BLaER1 treated with 17β-estradiol and CSF1 and Interleukin-3, amounts not matched to agents 10 nM and 100 nM (cell line): ENCODE results near the gene TM9SF4.

Experiments used
- H3K27ac ChIP-seq, 11 experiments: shearing (Covaris generic); formaldehyde crosslinking; 2 replicates each; pipeline ENCODE4 v1.8.1; 2022
- H3K27me3 ChIP-seq, 11 experiments: shearing (Covaris generic); formaldehyde crosslinking; 2 replicates each; pipeline ENCODE4 v1.8.1; 2022
- H3K36me3 ChIP-seq, 11 experiments: shearing (Covaris generic); formaldehyde crosslinking; 2 replicates each; pipeline ENCODE4 v1.8.1; 2022
- H3K4me1 ChIP-seq, 10 experiments: shearing (Covaris generic); formaldehyde crosslinking; 2 replicates each; pipeline ENCODE4 v1.8.1; 2022
- H3K4me2 ChIP-seq, 11 experiments: shearing (Covaris generic); formaldehyde crosslinking; 2 replicates each; pipeline ENCODE4 v1.8.1; 2022
- H3K4me3 ChIP-seq, 10 experiments: shearing (Covaris generic); formaldehyde crosslinking; 2 replicates each; pipeline ENCODE4 v1.8.1; 2022
- H3K9ac ChIP-seq, 11 experiments: shearing (Covaris generic); formaldehyde crosslinking; 2 replicates each; pipeline ENCODE4 v1.8.1; 2022
- H3K9me3 ChIP-seq, 11 experiments: shearing (Covaris generic); formaldehyde crosslinking; replicated peaks in 1 of 11; 2 replicates each; pipeline ENCODE4 v1.8.1; 2022
- H4K20me1 ChIP-seq, 11 experiments: shearing (Covaris generic); formaldehyde crosslinking; 2 replicates each; pipeline ENCODE4 v1.8.1; 2022
- Cebpa-rat ChIP-seq, 11 experiments: shearing (Covaris generic); IDR thresholded peaks; 2 replicates each; pipeline ENCODE4 v1.8.1; 2022

TM9SF4 gene

GRCh38 chr20:32134026-32134425, 24.5 kb downstream of the TM9SF4 start:
- Histone ChIP-seq H3K4me3 (no peak overlapping the region), H3K9ac (no peak overlapping the region), H3K27me3 (no peaks in the 10 kb centered on the region), H4K20me1 (peaks cover 59 to 99% (median 92%) of the 10 kb centered on the region in 11 experiments), H3K4me1 (peaks cover 0 to 22% (median 8%) of the 10 kb centered on the region in 10 experiments; a peak in 17 of 20 replicates), H3K9me3 (no peaks in the 10 kb centered on the region), H3K36me3 (peaks cover 76 to 100% (median 91%) of the 10 kb centered on the region in 11 experiments), H3K27ac (no peak overlapping the region), H3K4me2 (no peak overlapping the region)
- no peak for TF ChIP-seq Cebpa-rat (IDR thresholded peaks at IDR 0.05)

GRCh38 chr20:32135983-32136515, 26.5 kb downstream of the TM9SF4 start:
- Histone ChIP-seq H3K27ac (no peak overlapping the region), H3K4me3 (no peak overlapping the region), H3K36me3 (peaks cover 89 to 100% (median 96%) of the 10 kb centered on the region in 11 experiments), H3K9ac (no peak overlapping the region), H3K4me1 (peaks cover 0 to 25% (median 16%) of the 10 kb centered on the region in 10 experiments; a peak in 14 of 20 replicates), H3K4me2 (no peak overlapping the region), H3K27me3 (no peaks in the 10 kb centered on the region), H4K20me1 (peaks cover 58 to 99% (median 90%) of the 10 kb centered on the region in 11 experiments), H3K9me3 (no peaks in the 10 kb centered on the region)
- TF ChIP-seq Cebpa-rat (IDR thresholded peaks at IDR 0.05): no peak

- Histone ChIP-seq H3K9ac (no peak overlapping the region), H3K27me3 (no peaks in the 10 kb centered on the region), H4K20me1 (peaks cover 31 to 88% (median 69%) of the 10 kb centered on the region in 11 experiments; a peak in 21 of 22 replicates), H3K36me3 (peaks cover 93 to 100% (median 98%) of the 10 kb centered on the region in 11 experiments), H3K27ac (no peak overlapping the region), H3K4me3 (no peak overlapping the region), H3K4me1 (peaks cover 0 to 25% (median 16%) of the 10 kb centered on the region in 10 experiments; a peak in 14 of 20 replicates), H3K9me3 (no peaks in the 10 kb centered on the region), H3K4me2 (peak overlapping the region in 5 of 11 experiments; percentile 4 to 18 (median 12); a peak in 1 of 22 replicates)
- no peak for TF ChIP-seq Cebpa-rat (IDR thresholded peaks at IDR 0.05)
Observed at GRCh38 chr20:32138921-32139320, 29.4 kb downstream of the TM9SF4 start.

- H3K36me3 ChIP-seq: peaks cover 99 to 100% (median 99%) of the 10 kb centered on the region in 11 experiments
- H4K20me1 ChIP-seq: peaks cover 29 to 88% (median 60%) of the 10 kb centered on the region in 11 experiments; a peak in 20 of 22 replicates
- no peaks in the 10 kb centered on the region for H3K27me3 ChIP-seq
- no peak overlapping the region for H3K9ac ChIP-seq
- H3K4me2 ChIP-seq: no peak overlapping the region
- H3K4me3 ChIP-seq: no peak overlapping the region
- H3K4me1 ChIP-seq: peaks cover 0 to 25% (median 16%) of the 10 kb centered on the region in 10 experiments; a peak in 14 of 20 replicates
- H3K27ac ChIP-seq: no peak overlapping the region
- no peak for TF ChIP-seq Cebpa-rat (IDR thresholded peaks at IDR 0.05)
- no peaks in the 10 kb centered on the region for H3K9me3 ChIP-seq
Observed at GRCh38 chr20:32139947-32140346, 30.4 kb downstream of the TM9SF4 start.

GRCh38 chr20:32140603-32141002, 31.1 kb downstream of the TM9SF4 start:
- H3K36me3 ChIP-seq: peaks cover 99 to 100% (median 100%) of the 10 kb centered on the region in 11 experiments

GRCh38 chr20:32141465-32141980, 32.0 kb downstream of the TM9SF4 start:
- peaks cover 0 to 25% (median 16%) of the 10 kb centered on the region in 10 experiments; a peak in 14 of 20 replicates for H3K4me1 ChIP-seq
- no peak overlapping the region for H3K27ac ChIP-seq
- H3K36me3 ChIP-seq: peaks cover 99 to 100% (median 100%) of the 10 kb centered on the region in 11 experiments
- H3K9ac ChIP-seq: no peak overlapping the region
- no peaks in the 10 kb centered on the region for H3K27me3 ChIP-seq
- no peak for TF ChIP-seq Cebpa-rat (IDR thresholded peaks at IDR 0.05)
- H3K9me3 ChIP-seq: no peaks in the 10 kb centered on the region
- peaks cover 14 to 86% (median 45%) of the 10 kb centered on the region in 11 experiments; a peak in 18 of 22 replicates for H4K20me1 ChIP-seq
- H3K4me2 ChIP-seq: no peak overlapping the region
- no peak overlapping the region for H3K4me3 ChIP-seq

More at GRCh38 chr20:32140603-32141002, 31.1 kb downstream of the TM9SF4 start:
- Histone ChIP-seq H3K4me1 (peaks cover 0 to 25% (median 16%) of the 10 kb centered on the region in 10 experiments; a peak in 14 of 20 replicates), H3K27me3 (no peaks in the 10 kb centered on the region), H3K4me3 (no peak overlapping the region), H3K4me2 (no peak overlapping the region), H3K9ac (no peak overlapping the region), H3K9me3 (no peaks in the 10 kb centered on the region), H4K20me1 (peaks cover 23 to 86% (median 54%) of the 10 kb centered on the region in 11 experiments; a peak in 19 of 22 replicates), H3K27ac (no peak overlapping the region)
- no peak for TF ChIP-seq Cebpa-rat (IDR thresholded peaks at IDR 0.05)

GRCh38 chr20:32142088-32142487, 32.6 kb downstream of the TM9SF4 start:
- H3K27ac ChIP-seq: no peak overlapping the region
- H3K9ac ChIP-seq: no peak overlapping the region
- H3K9me3 ChIP-seq: no peaks in the 10 kb centered on the region
- H3K27me3 ChIP-seq: no peaks in the 10 kb centered on the region
- H3K36me3 ChIP-seq: peaks cover 99 to 100% (median 100%) of the 10 kb centered on the region in 11 experiments
- no peak overlapping the region for H3K4me3 ChIP-seq
- H3K4me2 ChIP-seq: no peak overlapping the region
- no peak for TF ChIP-seq Cebpa-rat (IDR thresholded peaks at IDR 0.05)
- H3K4me1 ChIP-seq: peaks cover 0 to 25% (median 16%) of the 10 kb centered on the region in 10 experiments; a peak in 14 of 20 replicates
- H4K20me1 ChIP-seq: peaks cover 14 to 82% (median 39%) of the 10 kb centered on the region in 11 experiments; a peak in 18 of 22 replicates

- Histone ChIP-seq H3K4me2 (no peak overlapping the region), H3K27ac (no peak overlapping the region), H3K9me3 (no peaks in the 10 kb centered on the region), H3K36me3 (peaks cover 99 to 100% (median 100%) of the 10 kb centered on the region in 11 experiments), H4K20me1 (peaks cover 14 to 73% (median 34%) of the 10 kb centered on the region in 11 experiments; a peak in 18 of 22 replicates), H3K4me3 (no peak overlapping the region), H3K9ac (no peak overlapping the region), H3K27me3 (no peaks in the 10 kb centered on the region), H3K4me1 (peaks cover 0 to 25% (median 16%) of the 10 kb centered on the region in 10 experiments; a peak in 14 of 20 replicates)
- no peak for TF ChIP-seq Cebpa-rat (IDR thresholded peaks at IDR 0.05)
Observed at GRCh38 chr20:32142991-32143390, 33.5 kb downstream of the TM9SF4 start.

- peaks cover 3 to 52% (median 15%) of the 10 kb centered on the region in 11 experiments; a peak in 16 of 22 replicates for H4K20me1 ChIP-seq
- no peak overlapping the region for H3K4me3 ChIP-seq
- peaks cover 0 to 10% (median 2%) of the 10 kb centered on the region in 10 experiments; a peak in 8 of 20 replicates for H3K4me1 ChIP-seq
- H3K9me3 ChIP-seq: no peaks in the 10 kb centered on the region
- TF ChIP-seq Cebpa-rat (IDR thresholded peaks at IDR 0.05): no peak
- no peak overlapping the region for H3K4me2 ChIP-seq
- H3K36me3 ChIP-seq: peaks cover 93 to 100% (median 98%) of the 10 kb centered on the region in 11 experiments
- no peak overlapping the region for H3K27ac ChIP-seq
- H3K9ac ChIP-seq: no peak overlapping the region
- H3K27me3 ChIP-seq: no peaks in the 10 kb centered on the region
Observed at GRCh38 chr20:32144898-32145662, 35.6 kb downstream of the TM9SF4 start.
